22Rv1 (cell line): ENCODE results near the gene CFD.

Experiments used
- H3K27ac ChIP-seq: fragments of 450-650 bp; 2 replicates; pipeline ENCODE4 v1.5.1; 2017
- ZFX ChIP-seq: fragments of 450-650 bp; IDR thresholded peaks from 2 replicates; pipeline ENCODE4 v1.6.1; 2017; ENCODE audit warnings: antibody characterized with exemption, borderline replicate concordance
- TF ChIP-seq, protein P1 (sequence below): fragments of 450-650 bp; IDR thresholded peaks from 2 replicates; pipeline ENCODE4 v1.5.1; 2017; ENCODE audit warnings: mild to moderate bottlenecking

Gene CFD

DNA sequence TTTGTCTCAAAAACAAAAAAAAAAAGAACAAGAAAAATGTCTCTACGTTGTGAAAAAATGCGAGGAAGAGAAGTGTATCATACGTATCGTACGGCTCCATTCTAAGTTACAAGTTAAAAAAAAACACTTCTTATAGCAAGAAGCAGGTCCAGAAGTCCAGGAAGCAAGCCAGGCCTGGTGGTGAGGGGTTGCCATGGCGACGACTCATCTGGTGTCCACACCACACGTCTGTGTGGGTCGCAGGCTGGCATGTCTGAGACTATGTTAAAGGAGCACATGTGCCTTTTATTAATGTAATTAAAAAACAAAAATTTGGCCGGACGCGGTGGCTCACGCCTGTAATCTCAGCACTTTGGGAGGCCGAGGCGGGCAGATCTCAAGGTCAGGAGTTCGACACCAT, 27.6 kb downstream of the CFD start:
- TF ChIP-seq, protein P1, sequence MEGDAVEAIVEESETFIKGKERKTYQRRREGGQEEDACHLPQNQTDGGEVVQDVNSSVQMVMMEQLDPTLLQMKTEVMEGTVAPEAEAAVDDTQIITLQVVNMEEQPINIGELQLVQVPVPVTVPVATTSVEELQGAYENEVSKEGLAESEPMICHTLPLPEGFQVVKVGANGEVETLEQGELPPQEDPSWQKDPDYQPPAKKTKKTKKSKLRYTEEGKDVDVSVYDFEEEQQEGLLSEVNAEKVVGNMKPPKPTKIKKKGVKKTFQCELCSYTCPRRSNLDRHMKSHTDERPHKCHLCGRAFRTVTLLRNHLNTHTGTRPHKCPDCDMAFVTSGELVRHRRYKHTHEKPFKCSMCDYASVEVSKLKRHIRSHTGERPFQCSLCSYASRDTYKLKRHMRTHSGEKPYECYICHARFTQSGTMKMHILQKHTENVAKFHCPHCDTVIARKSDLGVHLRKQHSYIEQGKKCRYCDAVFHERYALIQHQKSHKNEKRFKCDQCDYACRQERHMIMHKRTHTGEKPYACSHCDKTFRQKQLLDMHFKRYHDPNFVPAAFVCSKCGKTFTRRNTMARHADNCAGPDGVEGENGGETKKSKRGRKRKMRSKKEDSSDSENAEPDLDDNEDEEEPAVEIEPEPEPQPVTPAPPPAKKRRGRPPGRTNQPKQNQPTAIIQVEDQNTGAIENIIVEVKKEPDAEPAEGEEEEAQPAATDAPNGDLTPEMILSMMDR: no peak
- no peak for TF ChIP-seq ZFX
- no peak overlapping the region for H3K27ac ChIP-seq

- TF ChIP-seq, protein P1: no peak
- no peak for TF ChIP-seq ZFX
- no peak overlapping the region for H3K27ac ChIP-seq
These were observed 28.1 kb downstream of the CFD start for GRCh38 chr19:887599-887998.

DNA sequence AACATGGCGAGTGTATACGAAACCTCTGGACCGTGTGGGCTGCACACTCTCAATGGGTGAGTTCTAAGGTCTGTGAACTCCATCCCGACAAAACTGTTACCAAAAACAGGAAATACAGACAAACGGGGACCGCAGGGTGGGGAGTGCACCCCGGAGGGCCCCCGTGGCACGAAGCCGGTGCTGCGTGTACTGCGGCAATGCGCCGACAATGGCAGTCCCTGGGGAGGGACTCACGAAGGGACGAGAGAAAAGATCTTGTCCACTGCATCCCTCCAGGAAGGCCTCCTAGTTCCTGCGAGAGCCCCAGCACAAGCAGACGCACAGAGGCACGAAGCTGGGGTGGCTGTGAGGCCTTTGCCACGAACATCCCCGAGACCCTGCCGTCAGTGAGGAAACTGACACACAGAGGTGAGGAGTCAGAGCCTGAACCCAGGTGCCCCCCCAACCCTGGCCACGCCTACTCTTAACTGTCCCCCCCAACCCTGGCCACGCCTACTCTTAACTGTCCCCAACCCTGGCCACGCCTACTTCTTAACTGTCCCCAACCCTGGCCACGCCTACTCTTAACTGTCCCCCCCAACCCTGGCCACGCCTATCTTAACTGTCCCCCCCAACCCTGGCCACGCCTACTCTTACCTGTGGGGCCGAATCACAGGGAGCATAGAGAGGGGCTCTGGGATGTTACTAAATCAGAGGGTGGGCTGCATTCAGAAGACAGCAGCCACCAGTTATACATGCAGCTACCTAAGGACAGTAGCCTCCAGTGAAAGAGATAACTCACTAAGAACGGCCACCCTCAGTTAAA, 29.3 kb downstream of the CFD start:
- no peak overlapping the region for H3K27ac ChIP-seq
- TF ChIP-seq, protein P1: no peak
- no peak for TF ChIP-seq ZFX

DNA sequence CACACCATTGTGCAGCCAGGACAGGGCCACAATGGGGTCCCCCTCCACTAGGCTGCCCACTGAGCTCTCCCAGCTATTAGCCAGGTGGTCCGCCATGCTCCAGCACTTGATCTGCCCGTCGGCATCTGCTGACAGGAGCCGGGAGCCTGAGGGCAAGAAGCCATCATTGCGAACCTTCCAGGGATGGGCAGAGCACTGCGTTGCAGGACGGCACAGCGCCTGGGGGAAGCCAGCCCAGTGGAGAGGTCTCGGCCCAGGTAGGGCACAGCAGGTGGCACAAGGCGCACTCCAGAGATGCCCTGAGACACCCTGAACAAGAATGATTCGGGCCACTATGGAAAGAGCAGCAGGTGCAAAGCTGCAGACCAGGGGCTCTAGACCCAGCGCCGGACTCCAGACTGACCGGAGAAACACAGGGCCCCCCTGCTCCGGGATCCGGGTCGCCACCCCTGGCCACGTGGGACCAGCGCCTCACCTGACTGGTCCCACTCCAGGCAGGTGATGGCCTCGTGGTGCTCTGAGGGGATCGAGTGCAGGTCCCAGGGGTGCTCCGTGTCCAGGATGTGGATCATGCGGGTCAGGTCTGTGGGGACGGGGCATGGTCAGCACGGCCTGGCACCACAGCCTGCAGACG, 30.3 kb downstream of the CFD start:
- H3K27ac ChIP-seq: no peak overlapping the region
- TF ChIP-seq, protein P1: no peak
- no peak for TF ChIP-seq ZFX

DNA sequence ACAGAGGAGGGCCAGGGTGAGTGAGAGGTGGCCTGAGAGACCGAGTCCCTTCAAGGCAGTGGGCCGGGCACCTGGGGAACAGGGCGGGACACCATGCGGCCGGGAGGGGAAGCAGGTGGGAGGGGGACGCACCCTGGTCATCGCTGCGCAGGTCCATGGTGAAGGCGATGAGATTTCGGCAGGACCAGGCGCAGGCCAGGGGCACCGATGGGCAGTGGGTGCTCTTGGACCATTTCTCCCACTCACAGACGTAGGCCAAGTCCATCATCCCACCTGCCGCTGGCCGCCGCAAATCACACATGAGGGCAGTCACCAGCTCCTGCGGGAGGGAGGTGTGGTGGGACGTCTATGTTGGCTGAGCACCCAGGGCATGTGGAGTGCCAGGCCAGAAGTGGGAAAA, 31.4 kb downstream of the CFD start:
- TF ChIP-seq ZFX: no peak
- TF ChIP-seq, protein P1: no peak
- H3K27ac ChIP-seq: no peak overlapping the region

- peak overlapping the region; percentile 90; the same call in 1 of the 2 replicates for H3K27ac ChIP-seq
These were observed 32.1 kb downstream of the CFD start for GRCh38 chr19:891421-892200.

- peak overlapping the region; percentile 90 for H3K27ac ChIP-seq
- TF ChIP-seq, protein P1: no peak
These were observed 32.9 kb downstream of the CFD start for GRCh38 chr19:892243-892893.
